ENCODE data around the gene IDH3A. TPM values are rescaled to one million over a fixed set of nuclear protein-coding genes. Genes with fewer than 3 reads are reported as not detected.
A peak's percentile ranks its signal among the peaks of the same experiment; 100 is the strongest.

Gene IDH3A
- 116 TPM for polyA plus RNA-seq (2012; ENCODE audit: insufficient read depth, insufficient read length)

GRCh38 chr15:78149068-78149804, at the start of gene IDH3A:
TSS of gene IDH3A (plus strand) at chr15:78149362. CDS start at chr15:78149404, 42 bp downstream.
- DNase-seq (ENCODE audit: low read depth, low spot score) = peak; percentile 94

GRCh38 chr15:78100886-78101285, 48.3 kb upstream of the IDH3A start:
- DNase-seq (ENCODE audit: low read depth, low spot score) = no peak

More at GRCh38 chr15:78149068-78149804, at the start of gene IDH3A:
- H3K4me3 ChIP-seq (ENCODE audit: low read length) = peak within 1 kb of the TSS; percentile 69

GRCh38 chr15:78101423-78102105, 47.6 kb upstream of the IDH3A start:
- DNase-seq (ENCODE audit: low read depth, low spot score) = no peak
- no peak overlapping the region for H3K4me3 ChIP-seq (ENCODE audit: low read length)

More at GRCh38 chr15:78100886-78101285, 48.3 kb upstream of the IDH3A start:
- H3K4me3 ChIP-seq (ENCODE audit: low read length) = no peak overlapping the region

- H3K4me3 ChIP-seq (ENCODE audit: low read length) = no peak overlapping the region
These were observed 47.0 kb upstream of the IDH3A start for GRCh38 chr15:78102211-78102610.

GRCh38 chr15:78102741-78103140, 46.4 kb upstream of the IDH3A start:
- H3K4me3 ChIP-seq (ENCODE audit: low read length) = no peak overlapping the region
- DNase-seq (ENCODE audit: low read depth, low spot score) = no peak

More at GRCh38 chr15:78102211-78102610, 47.0 kb upstream of the IDH3A start:
- no peak for DNase-seq (ENCODE audit: low read depth, low spot score)

GRCh38 chr15:78103406-78104118, 45.6 kb upstream of the IDH3A start:
- DNase-seq (ENCODE audit: low read depth, low spot score) = peak; percentile 79
- no peak overlapping the region for H3K4me3 ChIP-seq (ENCODE audit: low read length)

GRCh38 chr15:78104119-78104479, 45.1 kb upstream of the IDH3A start:
- DNase-seq (ENCODE audit: low read depth, low spot score) = no peak
- H3K4me3 ChIP-seq (ENCODE audit: low read length) = no peak overlapping the region

- no peak overlapping the region for H3K4me3 ChIP-seq (ENCODE audit: low read length)
- no peak for DNase-seq (ENCODE audit: low read depth, low spot score)
These were observed 44.3 kb upstream of the IDH3A start for GRCh38 chr15:78104566-78105475.

- no peak overlapping the region for H3K4me3 ChIP-seq (ENCODE audit: low read length)
- no peak for DNase-seq (ENCODE audit: low read depth, low spot score)
These were observed 43.5 kb upstream of the IDH3A start for GRCh38 chr15:78105476-78106241.

GRCh38 chr15:78107471-78107870, 41.7 kb upstream of the IDH3A start:
- no peak for DNase-seq (ENCODE audit: low read depth, low spot score)
- H3K4me3 ChIP-seq (ENCODE audit: low read length) = no peak overlapping the region

- DNase-seq (ENCODE audit: low read depth, low spot score) = peak; percentile 88
- H3K4me3 ChIP-seq (ENCODE audit: low read length) = no peak overlapping the region
These were observed 40.7 kb upstream of the IDH3A start for GRCh38 chr15:78108300-78109084.

GRCh38 chr15:78109156-78109555, 40.0 kb upstream of the IDH3A start:
- H3K4me3 ChIP-seq (ENCODE audit: low read length) = no peak overlapping the region
- DNase-seq (ENCODE audit: low read depth, low spot score) = no peak

GRCh38 chr15:78110096-78110495, 39.1 kb upstream of the IDH3A start:
- no peak overlapping the region for H3K4me3 ChIP-seq (ENCODE audit: low read length)
- DNase-seq (ENCODE audit: low read depth, low spot score) = no peak

GRCh38 chr15:78110916-78111475, 38.2 kb upstream of the IDH3A start:
- DNase-seq (ENCODE audit: low read depth, low spot score) = no peak
- H3K4me3 ChIP-seq (ENCODE audit: low read length) = no peak overlapping the region

GRCh38 chr15:78111788-78112187, 37.4 kb upstream of the IDH3A start:
- H3K4me3 ChIP-seq (ENCODE audit: low read length) = no peak overlapping the region
- DNase-seq (ENCODE audit: low read depth, low spot score) = no peak

- no peak overlapping the region for H3K4me3 ChIP-seq (ENCODE audit: low read length)
- DNase-seq (ENCODE audit: low read depth, low spot score) = no peak
These were observed 36.6 kb upstream of the IDH3A start for GRCh38 chr15:78112551-78112950.

GRCh38 chr15:78120523-78120922, 28.6 kb upstream of the IDH3A start:
- no peak for DNase-seq (ENCODE audit: low read depth, low spot score)
- H3K4me3 ChIP-seq (ENCODE audit: low read length) = no peak overlapping the region

Data from Jurkat, Clone E6-1 (cell line).